ENCODE measurements around the gene ARHGAP28.

DNA sequence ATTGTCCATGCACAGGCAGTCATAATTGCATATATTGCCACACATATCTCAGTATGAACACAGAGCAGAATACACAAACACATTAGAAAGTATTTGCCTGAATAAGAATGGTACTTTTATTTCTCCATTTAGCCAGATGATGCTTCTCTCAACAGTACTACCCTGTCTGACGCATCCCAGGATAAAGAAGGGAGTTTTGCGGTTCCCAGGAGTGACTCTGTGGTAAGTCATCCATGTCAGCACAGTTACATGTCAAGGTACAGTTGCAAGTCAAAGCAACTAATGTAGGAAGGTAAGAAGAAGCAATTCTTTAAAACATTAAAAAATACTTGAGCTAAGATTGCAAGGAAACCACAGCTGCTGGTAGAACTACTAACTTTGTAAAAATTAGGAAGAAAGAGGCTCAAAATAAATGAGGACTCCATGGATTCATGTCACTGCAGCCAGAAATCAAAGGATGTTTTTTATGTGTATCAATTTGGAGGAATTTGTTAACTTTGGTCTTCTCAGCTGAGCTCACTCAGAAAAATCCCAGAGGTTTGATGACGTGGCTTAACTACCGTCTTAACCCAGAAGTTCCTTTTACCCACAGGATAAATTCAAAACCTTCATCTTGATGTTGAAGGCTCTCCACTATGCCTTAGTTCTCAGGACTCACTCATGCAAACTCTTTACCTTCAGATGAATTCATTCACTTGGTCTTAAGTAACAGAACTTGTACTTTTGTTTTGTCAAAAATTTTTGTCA is 130.3 kb downstream of the ARHGAP28 start:
- TF ChIP-seq, protein P1, sequence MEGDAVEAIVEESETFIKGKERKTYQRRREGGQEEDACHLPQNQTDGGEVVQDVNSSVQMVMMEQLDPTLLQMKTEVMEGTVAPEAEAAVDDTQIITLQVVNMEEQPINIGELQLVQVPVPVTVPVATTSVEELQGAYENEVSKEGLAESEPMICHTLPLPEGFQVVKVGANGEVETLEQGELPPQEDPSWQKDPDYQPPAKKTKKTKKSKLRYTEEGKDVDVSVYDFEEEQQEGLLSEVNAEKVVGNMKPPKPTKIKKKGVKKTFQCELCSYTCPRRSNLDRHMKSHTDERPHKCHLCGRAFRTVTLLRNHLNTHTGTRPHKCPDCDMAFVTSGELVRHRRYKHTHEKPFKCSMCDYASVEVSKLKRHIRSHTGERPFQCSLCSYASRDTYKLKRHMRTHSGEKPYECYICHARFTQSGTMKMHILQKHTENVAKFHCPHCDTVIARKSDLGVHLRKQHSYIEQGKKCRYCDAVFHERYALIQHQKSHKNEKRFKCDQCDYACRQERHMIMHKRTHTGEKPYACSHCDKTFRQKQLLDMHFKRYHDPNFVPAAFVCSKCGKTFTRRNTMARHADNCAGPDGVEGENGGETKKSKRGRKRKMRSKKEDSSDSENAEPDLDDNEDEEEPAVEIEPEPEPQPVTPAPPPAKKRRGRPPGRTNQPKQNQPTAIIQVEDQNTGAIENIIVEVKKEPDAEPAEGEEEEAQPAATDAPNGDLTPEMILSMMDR (IDR thresholded peaks at IDR 0.05), result no peak
- no peak for TF ChIP-seq POLR2A (IDR thresholded peaks at IDR 0.05)

Measured in adrenal gland (tissue), 5 donors.